IPS-18c (cell line): ENCODE data around the gene CSNK2A3.
"Not testable (repeated sequence)": the region's sequence is repeated elsewhere in the genome, so short reads cannot be mapped to it uniquely, and the experiment has no call there.

Experiments
- H3K4me3 ChIP-seq: 2 replicates; pipeline ENCODE4 v1.7.0; 2013; ENCODE audit warnings: low read depth, mild to moderate bottlenecking, low read length, moderate library complexity; ENCODE audit not compliant: insufficient read depth
- H3K9me3 ChIP-seq: one replicate; pipeline ENCODE4 v1.6.1; 2013; ENCODE audit warnings: mild to moderate bottlenecking, low read length, moderate library complexity; ENCODE audit not compliant: control insufficient read depth, insufficient read depth

CSNK2A3 gene

GRCh38 chr11:11382858-11383532, 29.9 kb upstream of the CSNK2A3 start:
- H3K4me3 ChIP-seq: no peak overlapping the region
- no peaks in the 10 kb centered on the region for H3K9me3 ChIP-seq

DNA sequence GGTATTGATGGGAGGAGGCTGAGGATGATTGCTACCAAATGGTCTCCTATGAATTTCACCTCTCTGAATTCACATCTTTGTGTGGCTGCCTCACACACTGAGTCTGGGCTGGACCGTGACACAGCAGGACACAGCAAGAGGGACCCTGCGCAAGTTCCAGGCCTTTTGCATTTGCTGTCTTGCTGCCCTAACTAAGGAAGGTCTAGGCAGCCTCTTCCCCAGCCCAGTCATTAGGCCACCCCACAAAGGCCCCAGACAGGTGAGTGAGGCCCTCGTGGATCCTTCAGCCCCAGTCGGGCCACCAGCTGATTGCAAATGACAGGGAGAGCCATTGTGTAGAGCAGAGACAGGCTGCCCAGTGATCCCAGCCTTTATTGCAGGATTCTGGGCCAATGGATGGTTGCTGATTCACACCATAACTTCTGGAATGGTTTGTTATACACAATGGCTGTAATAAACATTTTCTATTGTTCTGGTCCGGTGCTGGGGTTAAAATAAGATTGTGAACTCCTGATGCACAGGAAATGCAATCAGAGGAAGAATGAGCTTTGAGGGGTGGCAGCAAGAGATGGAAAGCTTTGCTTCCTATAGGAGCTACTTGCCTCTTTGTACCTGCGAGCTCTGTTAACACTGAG, 28.5 kb upstream of the CSNK2A3 start:
- H3K9me3 ChIP-seq: no peaks in the 10 kb centered on the region
- no peak overlapping the region for H3K4me3 ChIP-seq

GRCh38 chr11:11380883-11381282, 27.8 kb upstream of the CSNK2A3 start:
- Histone ChIP-seq H3K4me3 (no peak overlapping the region), H3K9me3 (no peaks in the 10 kb centered on the region)

- H3K4me3 ChIP-seq: no peak overlapping the region
- no peaks in the 10 kb centered on the region for H3K9me3 ChIP-seq
These were observed 27.3 kb upstream of the CSNK2A3 start for GRCh38 chr11:11380340-11380739.

DNA sequence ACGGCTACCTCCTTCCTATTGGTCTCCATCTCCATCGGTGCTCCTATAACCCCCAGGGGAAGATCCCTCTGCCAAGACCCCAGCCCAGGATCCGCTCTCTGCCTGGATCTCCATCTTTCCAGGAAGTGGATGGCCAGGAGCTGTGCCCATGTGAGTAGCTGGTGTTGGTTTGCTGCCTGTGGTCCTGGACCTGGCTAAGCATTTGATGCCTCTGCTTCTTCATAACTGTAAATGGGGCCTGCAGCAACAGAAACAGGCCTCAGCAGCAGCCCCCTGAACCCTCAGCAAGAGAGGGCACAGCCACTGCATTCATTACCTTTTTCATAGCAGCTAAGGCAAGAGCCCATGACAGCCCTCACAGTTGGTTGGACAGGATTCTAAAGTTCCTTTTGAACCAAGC, 26.6 kb upstream of the CSNK2A3 start:
- H3K4me3 ChIP-seq: no peak overlapping the region
- H3K9me3 ChIP-seq: no peaks in the 10 kb centered on the region

- no peaks in the 10 kb centered on the region for H3K9me3 ChIP-seq
- H3K4me3 ChIP-seq: no peak overlapping the region
These were observed 25.3 kb upstream of the CSNK2A3 start for GRCh38 chr11:11378184-11378940.

- Histone ChIP-seq H3K4me3 (no peak overlapping the region), H3K9me3 (no peaks in the 10 kb centered on the region)
These were observed 21.5 kb upstream of the CSNK2A3 start for GRCh38 chr11:11374358-11375148.

DNA sequence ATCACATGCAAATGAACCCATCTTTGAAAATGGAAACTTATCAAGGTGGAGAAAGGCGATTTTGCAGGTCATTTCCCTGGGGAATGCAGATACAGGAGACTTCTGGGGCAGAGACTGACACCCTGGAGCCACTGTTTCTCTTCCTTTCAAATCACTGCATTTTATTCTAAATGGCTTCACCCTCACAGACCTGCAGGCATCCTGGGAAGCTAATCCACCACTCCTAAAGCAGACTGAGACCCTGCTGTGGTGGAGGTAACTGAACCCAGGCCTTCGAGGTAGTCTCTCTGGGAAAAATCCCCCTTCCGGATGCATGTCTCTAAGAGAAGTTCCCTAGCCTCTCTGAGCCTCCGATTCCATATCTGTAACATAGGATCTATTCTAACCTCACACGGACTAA, 20.9 kb upstream of the CSNK2A3 start:
- no peak overlapping the region for H3K4me3 ChIP-seq

GRCh38 chr11:11372461-11372860, 19.4 kb upstream of the CSNK2A3 start:
- no peaks in the 10 kb centered on the region for H3K9me3 ChIP-seq
- H3K4me3 ChIP-seq: no peak overlapping the region

More for the DNA sequence above, 20.9 kb upstream of the CSNK2A3 start:
- H3K9me3 ChIP-seq: no peaks in the 10 kb centered on the region

DNA sequence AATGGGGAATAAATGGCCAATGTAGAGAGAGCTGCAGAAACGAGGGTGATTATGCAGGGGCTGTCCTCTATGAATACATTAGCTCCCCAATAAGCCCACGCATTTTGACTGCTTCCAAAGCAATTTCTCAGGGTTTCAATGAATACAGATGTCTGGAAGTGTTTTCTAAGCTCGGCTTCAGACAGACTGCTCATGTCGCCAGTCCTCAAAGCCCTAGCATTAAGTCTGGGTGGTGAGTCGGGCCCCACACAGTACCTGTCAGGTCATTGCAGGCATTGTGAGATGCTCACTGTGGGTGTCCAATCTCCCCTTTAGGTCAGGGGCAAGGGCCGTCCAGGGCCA, 17.9 kb upstream of the CSNK2A3 start:
- Histone ChIP-seq H3K4me3 (no peak overlapping the region), H3K9me3 (no peaks in the 10 kb centered on the region)

- Histone ChIP-seq H3K4me3 (no peak overlapping the region), H3K9me3 (no peaks in the 10 kb centered on the region)
These were observed 17.4 kb upstream of the CSNK2A3 start for GRCh38 chr11:11370255-11370961.

GRCh38 chr11:11366793-11367192, 13.7 kb upstream of the CSNK2A3 start:
- Histone ChIP-seq H3K4me3 (no peak overlapping the region), H3K9me3 (no peaks in the 10 kb centered on the region)

GRCh38 chr11:11363674-11364073, 10.6 kb upstream of the CSNK2A3 start:
- Histone ChIP-seq H3K4me3 (no peak overlapping the region), H3K9me3 (no peaks in the 10 kb centered on the region)

DNA sequence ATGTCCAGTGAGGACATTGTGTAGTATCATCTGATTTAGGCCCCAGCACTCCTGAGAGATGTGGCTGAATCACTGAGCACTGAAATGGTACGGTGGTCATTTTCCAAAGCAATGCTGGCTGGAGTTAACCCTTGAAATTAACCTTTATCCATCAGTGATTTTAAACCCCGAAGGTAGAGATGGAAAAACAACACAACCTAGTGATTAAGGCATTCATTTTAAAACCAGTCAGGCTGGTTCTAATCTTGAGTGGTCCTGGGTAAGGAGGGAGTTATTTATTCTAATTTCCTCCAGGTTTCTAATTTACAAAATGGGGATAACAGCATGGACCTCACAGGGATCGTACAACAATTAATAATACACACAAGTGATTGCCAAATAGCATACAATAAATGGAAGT, 6.6 kb upstream of the CSNK2A3 start:
- H3K9me3 ChIP-seq: no peaks in the 10 kb centered on the region
- no peak overlapping the region for H3K4me3 ChIP-seq

GRCh38 chr11:11356842-11357241, 3.8 kb upstream of the CSNK2A3 start:
- no peak overlapping the region for H3K4me3 ChIP-seq
- H3K9me3 ChIP-seq: no peaks in the 10 kb centered on the region

- H3K4me3 ChIP-seq, H3K9me3 ChIP-seq: not testable (repeated sequence)
These were observed 1.2 kb downstream of the CSNK2A3 start for GRCh38 chr11:11351851-11352250.

- no peaks in the 10 kb centered on the region for H3K9me3 ChIP-seq
- no peak overlapping the region for H3K4me3 ChIP-seq
These were observed 1.9 kb downstream of the CSNK2A3 start for GRCh38 chr11:11351042-11351586.
